ENCODE measurements around the gene SMKR1.

DNA sequence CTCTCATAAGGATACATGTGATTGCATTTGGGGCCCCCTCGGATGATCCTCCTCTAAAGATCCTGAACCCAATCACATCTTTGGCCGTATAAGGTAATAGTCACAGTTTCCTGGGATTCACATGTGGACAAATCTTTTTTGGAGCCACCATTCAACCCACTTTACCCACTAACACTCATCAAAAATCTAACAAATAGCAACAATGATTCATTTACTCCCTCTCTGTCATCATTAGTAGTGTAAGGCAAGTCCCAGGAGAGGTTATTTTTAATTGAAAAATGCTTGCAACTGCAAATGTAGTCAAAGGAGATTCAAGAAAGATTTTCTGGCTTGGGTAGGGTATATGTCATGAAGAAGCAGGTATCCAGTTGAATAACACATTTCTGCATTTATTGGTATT lies 9.9 kb upstream of the SMKR1 start:
- TF ChIP-seq CTCF (optimal IDR thresholded peaks at IDR 0.05 in 1 of 3, IDR thresholded peaks at IDR 0.05 in 1 of 3, conservative IDR thresholded peaks at IDR 0.05 in 1 of 3; ENCODE audit: extremely low read depth in 1 of 3, insufficient read depth in 2 of 3, low read length in 3 of 3), result no peak
- TF ChIP-seq EZH2 (IDR thresholded peaks at IDR 0.05; ENCODE audit: low read length), result no peak

All from keratinocyte (primary cell).